H1 (cell line): Measurements from ENCODE around the gene NBEA.

Source experiments
- CREB1 ChIP-seq: IDR thresholded peaks from 2 replicates; pipeline ENCODE4 v1.6.1; 2012; ENCODE audit warnings: inconsistent platforms
- CTBP2 ChIP-seq: IDR thresholded peaks from 2 replicates; pipeline ENCODE4 v1.7.0; 2011; ENCODE audit warnings: borderline replicate concordance, mild to moderate bottlenecking, moderate library complexity, mixed read lengths, low read length; ENCODE audit not compliant: insufficient read depth, insufficient read length
- CTCF ChIP-seq, 3 experiments: IDR thresholded peaks; 1 replicate in 2 of 3; 2 replicates in 1 of 3; pipeline versions ENCODE4 v1.5.1 to v1.6.1; 2011; ENCODE audit warnings: low read length in 3 of 3, mild to moderate bottlenecking in 3 of 3, inconsistent platforms in 2 of 3, low read depth in 1 of 3, moderate library complexity in 1 of 3; ENCODE audit not compliant: insufficient read depth in 1 of 3; ENCODE audit errors: control extremely low read depth in 1 of 3
- EZH2 ChIP-seq: fragments of 200-600 bp; sonication (generic); IDR thresholded peaks from 2 replicates; pipeline ENCODE4 v1.7.1; 2012; ENCODE audit warnings: low read depth, mild to moderate bottlenecking, moderate library complexity, low read length, inconsistent platforms; ENCODE audit not compliant: severe bottlenecking
- GTF2F1 ChIP-seq: IDR thresholded peaks from 2 replicates; pipeline ENCODE4 v1.6.1; 2012; ENCODE audit warnings: low read depth, low read length, improper control_type of control experiment, borderline replicate concordance
- HDAC2 ChIP-seq, 2 experiments: fragments of 300-600 bp in 1 of 2; sonication (generic) in 1 of 2; IDR thresholded peaks; 2 replicates each; pipeline ENCODE4 v1.6.1; 2011 to 2012; ENCODE audit warnings: low read depth in 2 of 2, low read length in 2 of 2, mild to moderate bottlenecking in 2 of 2, moderate library complexity in 2 of 2, borderline replicate concordance in 1 of 2, inconsistent platforms in 1 of 2
- JUND ChIP-seq: IDR thresholded peaks from 2 replicates; pipeline ENCODE4 v1.6.1; 2011; ENCODE audit warnings: mild to moderate bottlenecking, improper control_type of control experiment, low read length
- POLR2A ChIP-seq, 2 experiments: IDR thresholded peaks; 1 replicate in 1 of 2; 2 replicates in 1 of 2; pipeline ENCODE4 v1.6.1; 2011; ENCODE audit warnings: low read depth in 2 of 2, low read length in 2 of 2, mild to moderate bottlenecking in 2 of 2; ENCODE audit errors: control extremely low read depth in 1 of 2
- RXRA ChIP-seq: IDR thresholded peaks from 2 replicates; pipeline ENCODE4 v1.6.1; 2011; ENCODE audit warnings: low read depth, mild to moderate bottlenecking, low read length, moderate library complexity; ENCODE audit not compliant: insufficient read depth
- SP1 ChIP-seq: IDR thresholded peaks from 2 replicates; pipeline ENCODE4 v1.6.1; 2011; ENCODE audit warnings: low read depth, low read length

GRCh38 chr13:35631666-35632065, 689.6 kb downstream of the NBEA start:
- no peak for TF ChIP-seq CTCF (IDR thresholded peaks at IDR 0.05; ENCODE audit: control extremely low read depth in 1 of 3, insufficient read depth in 1 of 3, low read depth in 1 of 3, low read length in 3 of 3)
- TF ChIP-seq POLR2A (IDR thresholded peaks at IDR 0.05; ENCODE audit: control extremely low read depth in 1 of 2, low read depth in 2 of 2, low read length in 2 of 2), result no peak
- no peak for TF ChIP-seq RXRA
- no peak for TF ChIP-seq EZH2
- no peak for TF ChIP-seq SP1
- no peak for TF ChIP-seq JUND
- no peak for TF ChIP-seq CTBP2
- TF ChIP-seq CREB1, result no peak
- no peak for TF ChIP-seq GTF2F1
- TF ChIP-seq HDAC2 (IDR thresholded peaks at IDR 0.05; ENCODE audit: borderline replicate concordance in 1 of 2, low read depth in 2 of 2, low read length in 2 of 2), result no peak
